Measurements from ENCODE around the gene KLC4.

GRCh38 chr6:43020847-43021246 is 38.6 kb upstream of the KLC4 start:
- TF ChIP-seq POLR2A (IDR thresholded peaks at IDR 0.05) (no peak), CTCF (IDR thresholded peaks at IDR 0.05) (no peak)
